H1 (cell line): ENCODE measurements around the gene DAP. TPM values are rescaled to one million over a fixed set of nuclear protein-coding genes. Genes with fewer than 3 reads are reported as not detected.

Source experiments
- polyA plus RNA-seq, 7 experiments: library from polyadenylated mRNA; depleted of rRNA in 3 of 7; stranded (reverse) in 5 of 7; unstranded in 2 of 7; fragments of >200 nt in 5 of 7; fragments of 200-250 nt in 2 of 7; gene quantifications; 1 replicate in 5 of 7; 2 replicates in 1 of 7; 4 replicates in 1 of 7; pipeline versions ENCODE4 v1.2.1 to v1.2.3, GENCODE V29; 2011 to 2013; ENCODE audit warnings: missing spikeins in 2 of 7, mixed read lengths in 2 of 7
- small RNA-seq: library from polyadenylated mRNA; stranded (forward); fragments of <200 nt; extraction: miRNeasy Mini kit (QIAGEN cat#:217004); gene quantifications from one replicate; pipeline ENCODE3, GENCODE V24; 2013; ENCODE audit not compliant: insufficient read depth
- total RNA-seq: library from RNA; stranded (reverse); fragmentation: NEBNext Ultra II Directional; extraction: Animal tissue kit (Norgen Biotek cat#: 25700); gene quantifications from 2 replicates; pipeline ENCODE4 v1.2.1, GENCODE V29; 2021

DAP gene
- total and polyA plus RNA-seq, 2 of the 8 experiments (the other 6 are each of a cell fraction or from before 2014, with no cell fraction given), result 26.2 to 44.4 TPM

Small RNA genes lying within 50 kb of the gene (small RNA-seq; reads per million reads assigned to genes)
- gene AC012629.4, result not detected

Other genes with a start within 250 kb of the DAP start
- gene ANKRD33B, start 197.2 kb downstream of the DAP start, total RNA-seq, result 20.5 and 20.6 TPM in 2 replicates
- gene ANKRD33B, start 197.2 kb downstream of the DAP start, polyA plus RNA-seq (2011; rRNA removed), result 6.9 and 7.1 TPM in 2 replicates